Measurements from ENCODE around the gene CNGA1. TPM values are rescaled to one million over a fixed set of nuclear protein-coding genes. Genes with fewer than 3 reads are reported as not detected.

The CNGA1 gene
- total and polyA plus RNA-seq, 4 donors = 0.75 to 5.5 (median 1.6) TPM; not detected in 1

DNA sequence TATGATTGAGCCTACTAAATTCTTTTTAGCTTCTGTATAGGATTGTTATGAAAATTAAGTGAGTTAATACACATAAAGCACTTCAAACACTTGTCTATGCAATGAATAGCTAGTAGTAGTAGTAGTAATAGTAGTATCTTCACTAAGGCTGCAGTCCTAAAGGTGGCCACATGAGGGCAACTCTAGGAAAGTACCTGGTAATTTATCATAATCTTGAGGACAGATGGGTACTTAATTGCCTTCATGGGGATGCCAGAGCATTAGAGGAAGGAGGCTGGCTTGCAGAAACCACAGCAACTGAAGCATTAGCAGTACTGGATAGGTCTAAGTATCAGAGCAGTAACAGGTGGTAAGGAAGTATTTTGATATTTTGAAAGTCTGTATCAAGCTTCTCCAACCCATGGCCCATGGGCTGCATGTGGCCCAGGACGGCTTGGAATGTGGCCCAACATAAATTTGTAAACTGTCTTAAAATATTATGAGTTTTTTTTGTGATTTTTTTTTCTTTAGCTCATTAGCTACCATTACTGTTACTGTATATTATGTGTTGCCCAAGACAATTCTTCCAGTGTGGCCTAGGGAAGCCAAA, 17.4 kb upstream of the CNGA1 start:
- intact Hi-C loops (cut with DNase I) = no loop called here
- Histone ChIP-seq H3K4me3 (ENCODE audit: low read length in 2 of 2) (no peak overlapping the region), H3K9me3 (ENCODE audit: control insufficient read depth, low read length) (no peaks in the 10 kb centered on the region), H3K36me3 (ENCODE audit: control insufficient read depth in 1 of 2, insufficient read depth in 2 of 2, low read length in 1 of 2) (no peaks in the 10 kb centered on the region), H3K4me1 (ENCODE audit: control insufficient read depth in 1 of 2, insufficient read depth in 2 of 2, low read length in 2 of 2) (peaks cover 0 to 2% of the 10 kb centered on the region in 2 donors), H3K27ac (ENCODE audit: low read depth in 1 of 2, low read length in 2 of 2) (no peak overlapping the region), H3K27me3 (ENCODE audit: control insufficient read depth in 1 of 2, insufficient read depth in 2 of 2, low read length in 1 of 2) (no peaks in the 10 kb centered on the region)
- 83 to 94% methylated on average over 1 of the region's 1 CpG for WGBS, 2 donors
- DNase-seq (no peak), ATAC-seq (ENCODE audit: low FRiP score) (no peak)

DNA sequence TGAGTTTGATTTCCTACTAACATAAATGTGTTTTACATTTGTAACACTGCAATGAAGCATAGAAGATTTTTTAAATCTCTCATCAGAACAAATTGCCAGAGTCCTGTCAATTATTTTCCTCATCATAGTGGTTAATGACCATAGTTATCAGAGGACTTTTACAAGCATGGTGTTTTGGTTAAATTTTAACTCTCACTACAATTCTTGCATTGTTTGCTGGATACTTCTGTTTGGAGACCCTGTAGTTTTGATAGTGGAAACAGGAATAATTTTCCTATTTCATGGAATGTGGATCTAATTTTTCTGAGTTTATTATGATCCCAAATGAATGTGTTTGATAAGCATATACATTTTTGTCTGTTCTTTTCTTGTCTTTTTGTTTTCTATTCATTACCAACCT, 16.9 kb upstream of the CNGA1 start:
- no peaks in the 10 kb centered on the region for H3K27me3 ChIP-seq (ENCODE audit: control insufficient read depth in 1 of 2, insufficient read depth in 2 of 2, low read length in 1 of 2)
- intact Hi-C loops (cut with DNase I) = no loop called here
- DNase-seq (no peak), ATAC-seq (ENCODE audit: low FRiP score) (no peak)
- no peaks in the 10 kb centered on the region for H3K9me3 ChIP-seq (ENCODE audit: control insufficient read depth, low read length)
- H3K4me3 ChIP-seq (ENCODE audit: low read length in 2 of 2) = no peak overlapping the region
- H3K27ac ChIP-seq (ENCODE audit: low read depth in 1 of 2, low read length in 2 of 2) = no peak overlapping the region
- H3K36me3 ChIP-seq (ENCODE audit: control insufficient read depth in 1 of 2, insufficient read depth in 2 of 2, low read length in 1 of 2) = no peaks in the 10 kb centered on the region
- H3K4me1 ChIP-seq (ENCODE audit: control insufficient read depth in 1 of 2, insufficient read depth in 2 of 2, low read length in 2 of 2) = no peaks in the 10 kb centered on the region

DNA sequence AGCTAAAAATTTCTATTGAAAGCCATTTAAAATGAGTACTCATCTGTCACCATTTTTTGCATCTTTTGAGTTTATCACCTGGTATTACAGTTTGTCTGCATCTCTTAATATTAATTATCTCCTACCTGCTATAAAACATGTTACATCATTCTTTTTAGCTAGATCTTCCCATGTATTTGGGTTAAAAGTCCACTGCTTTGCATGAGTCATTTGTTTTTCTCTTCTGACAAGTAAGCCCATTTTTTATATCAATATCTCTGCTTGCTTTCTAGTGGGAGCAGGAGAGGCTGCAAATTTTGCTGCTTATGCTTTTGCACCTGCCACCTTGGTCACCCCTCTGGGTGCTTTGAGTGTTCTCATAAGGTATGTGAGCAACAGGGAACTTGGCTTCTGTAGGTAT, 16.2 kb upstream of the CNGA1 start:
- H3K9me3 ChIP-seq (ENCODE audit: control insufficient read depth, low read length) = no peaks in the 10 kb centered on the region
- no peaks in the 10 kb centered on the region for H3K4me1 ChIP-seq (ENCODE audit: control insufficient read depth in 1 of 2, insufficient read depth in 2 of 2, low read length in 2 of 2)
- H3K36me3 ChIP-seq (ENCODE audit: control insufficient read depth in 1 of 2, insufficient read depth in 2 of 2, low read length in 1 of 2) = no peaks in the 10 kb centered on the region
- DNase-seq (no peak), ATAC-seq (ENCODE audit: low FRiP score) (no peak)
- H3K27me3 ChIP-seq (ENCODE audit: control insufficient read depth in 1 of 2, insufficient read depth in 2 of 2, low read length in 1 of 2) = no peaks in the 10 kb centered on the region
- intact Hi-C loops (cut with DNase I) = no loop called here
- no peak overlapping the region for H3K4me3 ChIP-seq (ENCODE audit: low read length in 2 of 2)
- no peak overlapping the region for H3K27ac ChIP-seq (ENCODE audit: low read depth in 1 of 2, low read length in 2 of 2)

DNA sequence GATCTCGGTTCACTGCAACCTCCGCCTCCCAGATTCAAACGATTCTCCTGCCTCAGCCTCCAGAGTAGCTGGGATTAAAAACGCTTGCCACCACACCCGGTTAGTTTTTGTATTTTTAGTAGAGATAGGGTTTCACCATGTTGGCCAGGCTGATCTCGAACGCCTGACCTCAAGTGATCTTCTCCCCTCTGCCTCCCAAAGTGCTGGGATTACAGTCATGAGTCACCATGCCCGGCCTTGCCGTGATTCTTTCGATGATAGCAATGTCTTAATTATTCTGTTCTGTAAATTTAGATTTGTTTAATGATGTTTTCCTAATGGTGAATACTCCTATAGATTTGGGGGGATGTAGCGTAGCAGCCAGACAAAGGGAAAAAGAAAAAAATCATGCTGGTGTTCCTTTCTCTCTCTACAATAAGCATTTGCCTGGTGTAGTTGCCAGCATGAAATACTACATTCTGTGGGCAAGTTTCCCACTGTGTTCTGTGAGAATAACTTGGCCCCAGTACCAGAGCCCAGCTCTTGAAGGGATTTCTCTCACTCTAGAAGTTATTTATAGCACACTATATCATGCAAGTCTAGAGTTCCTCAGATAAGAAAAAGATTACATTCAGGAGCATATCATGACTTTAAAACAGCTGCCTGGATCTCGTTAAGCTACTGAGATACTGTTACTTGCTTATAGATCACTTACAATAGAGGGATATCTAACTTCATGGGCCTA, 15.5 kb upstream of the CNGA1 start:
- 14% methylated on average over 12 of the region's 12 CpGs for WGBS, 2 donors
- Histone ChIP-seq H3K4me1 (ENCODE audit: control insufficient read depth in 1 of 2, insufficient read depth in 2 of 2, low read length in 2 of 2) (no peaks in the 10 kb centered on the region), H3K4me3 (ENCODE audit: low read length in 2 of 2) (no peak overlapping the region), H3K27ac (ENCODE audit: low read depth in 1 of 2, low read length in 2 of 2) (no peak overlapping the region), H3K9me3 (ENCODE audit: control insufficient read depth, low read length) (no peaks in the 10 kb centered on the region), H3K36me3 (ENCODE audit: control insufficient read depth in 1 of 2, insufficient read depth in 2 of 2, low read length in 1 of 2) (no peaks in the 10 kb centered on the region), H3K27me3 (ENCODE audit: control insufficient read depth in 1 of 2, insufficient read depth in 2 of 2, low read length in 1 of 2) (no peaks in the 10 kb centered on the region)
- intact Hi-C loops (cut with DNase I) = no loop called here
- ATAC-seq (ENCODE audit: low FRiP score) = no peak
- DNase-seq = no peak

DNA sequence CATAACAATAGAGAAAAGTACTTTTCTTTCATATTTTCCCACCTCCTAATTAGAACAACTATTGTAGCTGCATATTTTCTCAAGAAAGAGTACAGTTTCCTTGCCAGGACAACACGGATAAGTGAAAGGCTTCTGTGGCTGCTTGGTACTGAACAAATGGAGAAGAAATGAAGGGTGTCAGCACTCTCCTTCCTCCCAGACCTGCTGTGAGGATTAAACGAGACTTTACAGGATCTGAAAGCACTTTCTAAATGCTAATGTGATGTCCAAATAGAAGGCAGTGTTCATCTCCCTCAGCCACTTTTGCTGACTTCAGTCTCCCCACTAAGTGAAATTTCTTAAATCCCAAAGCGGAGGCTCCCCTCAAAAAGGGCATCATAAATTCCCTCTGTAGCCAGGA, 14.0 kb upstream of the CNGA1 start:
- no peaks in the 10 kb centered on the region for H3K4me1 ChIP-seq (ENCODE audit: control insufficient read depth in 1 of 2, insufficient read depth in 2 of 2, low read length in 2 of 2)
- no peak overlapping the region for H3K27ac ChIP-seq (ENCODE audit: low read depth in 1 of 2, low read length in 2 of 2)
- no peaks in the 10 kb centered on the region for H3K36me3 ChIP-seq (ENCODE audit: control insufficient read depth in 1 of 2, insufficient read depth in 2 of 2, low read length in 1 of 2)
- no peaks in the 10 kb centered on the region for H3K9me3 ChIP-seq (ENCODE audit: control insufficient read depth, low read length)
- 71 to 75% methylated on average over 3 of the region's 3 CpGs for WGBS, 2 donors
- ATAC-seq (ENCODE audit: low FRiP score) = no peak
- no peaks in the 10 kb centered on the region for H3K27me3 ChIP-seq (ENCODE audit: control insufficient read depth in 1 of 2, insufficient read depth in 2 of 2, low read length in 1 of 2)
- DNase-seq = no peak
- no peak overlapping the region for H3K4me3 ChIP-seq (ENCODE audit: low read length in 2 of 2)
- intact Hi-C loops (cut with DNase I) = no loop called here

DNA sequence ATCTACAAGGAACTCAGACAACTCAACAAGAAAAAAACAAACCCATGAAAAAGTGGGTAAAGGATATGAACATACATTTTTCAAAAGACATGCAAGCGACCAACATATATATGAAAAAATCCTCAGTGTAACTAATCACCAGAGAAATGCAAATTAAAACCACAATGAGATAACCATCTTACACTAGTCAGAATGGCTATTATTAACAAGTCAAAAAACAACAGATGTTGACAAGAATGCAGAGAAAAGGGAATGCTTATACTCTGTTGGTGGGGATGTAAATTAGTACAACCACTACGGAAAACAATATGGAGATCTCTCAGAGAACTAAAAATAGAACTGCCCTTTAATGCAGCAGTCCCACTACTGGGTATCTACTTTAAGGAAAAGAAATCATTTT, 12.2 kb upstream of the CNGA1 start:
- no peaks in the 10 kb centered on the region for H3K27me3 ChIP-seq (ENCODE audit: control insufficient read depth in 1 of 2, insufficient read depth in 2 of 2, low read length in 1 of 2)
- H3K27ac ChIP-seq (ENCODE audit: low read depth in 1 of 2, low read length in 2 of 2) = no peak overlapping the region
- H3K9me3 ChIP-seq (ENCODE audit: control insufficient read depth, low read length) = no peaks in the 10 kb centered on the region
- intact Hi-C loops (cut with DNase I) = no loop called here
- DNase-seq = no peak
- no peaks in the 10 kb centered on the region for H3K4me1 ChIP-seq (ENCODE audit: control insufficient read depth in 1 of 2, insufficient read depth in 2 of 2, low read length in 2 of 2)
- no peak overlapping the region for H3K4me3 ChIP-seq (ENCODE audit: low read length in 2 of 2)
- no peak for ATAC-seq (ENCODE audit: low FRiP score)
- 68 to 92% methylated on average over 2 of the region's 2 CpGs for WGBS, 2 donors
- H3K36me3 ChIP-seq (ENCODE audit: control insufficient read depth in 1 of 2, insufficient read depth in 2 of 2, low read length in 1 of 2) = no peaks in the 10 kb centered on the region

DNA sequence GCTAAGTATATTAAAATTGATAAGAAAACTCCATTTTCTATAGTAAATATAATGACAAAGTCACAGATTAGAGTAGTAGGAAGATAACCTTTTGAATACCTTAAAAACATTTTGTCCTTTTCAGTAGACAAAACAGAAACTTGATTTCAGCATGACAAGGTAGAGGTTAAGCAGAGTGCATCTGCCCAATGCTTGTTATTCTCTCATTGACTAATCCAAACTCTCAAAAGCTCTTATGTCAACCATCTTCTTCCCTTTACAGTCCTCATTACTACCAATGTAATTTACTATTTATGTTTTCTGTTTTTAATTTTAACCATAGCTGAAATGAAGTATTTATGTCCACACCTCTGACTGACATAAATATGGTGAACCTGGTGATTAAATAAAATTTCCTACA, 11.2 kb upstream of the CNGA1 start:
- ATAC-seq (ENCODE audit: low FRiP score) (no peak), DNase-seq (no peak)
- Histone ChIP-seq H3K9me3 (ENCODE audit: control insufficient read depth, low read length) (no peaks in the 10 kb centered on the region), H3K27me3 (ENCODE audit: control insufficient read depth in 1 of 2, insufficient read depth in 2 of 2, low read length in 1 of 2) (no peaks in the 10 kb centered on the region), H3K36me3 (ENCODE audit: control insufficient read depth in 1 of 2, insufficient read depth in 2 of 2, low read length in 1 of 2) (no peaks in the 10 kb centered on the region), H3K4me3 (ENCODE audit: low read length in 2 of 2) (no peak overlapping the region), H3K27ac (ENCODE audit: low read depth in 1 of 2, low read length in 2 of 2) (no peak overlapping the region), H3K4me1 (ENCODE audit: control insufficient read depth in 1 of 2, insufficient read depth in 2 of 2, low read length in 2 of 2) (no peaks in the 10 kb centered on the region)
- intact Hi-C loops (cut with DNase I) = no loop called here

DNA sequence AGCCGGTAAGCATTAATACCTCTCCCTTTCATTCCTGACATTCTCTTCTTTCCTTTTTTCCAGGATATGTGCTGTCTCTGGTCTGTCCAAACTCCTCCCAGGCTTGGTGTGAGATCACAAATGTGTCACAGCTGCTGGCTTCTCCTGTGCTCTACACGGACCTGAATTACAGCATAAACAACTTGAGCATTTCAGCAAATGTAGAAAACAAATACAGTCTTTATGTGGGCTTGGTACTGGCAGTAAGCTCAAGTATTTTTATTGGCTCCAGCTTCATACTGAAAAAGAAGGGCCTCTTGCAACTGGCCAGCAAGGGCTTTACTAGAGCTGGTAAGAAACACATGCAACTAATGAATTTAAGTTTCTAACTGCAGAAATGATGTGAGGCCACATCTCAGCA, 8.5 kb upstream of the CNGA1 start:
- DNase-seq (no peak), ATAC-seq (ENCODE audit: low FRiP score) (no peak)
- no peaks in the 10 kb centered on the region for H3K9me3 ChIP-seq (ENCODE audit: control insufficient read depth, low read length)
- peaks cover 0 to 2% of the 10 kb centered on the region in 2 donors for H3K27me3 ChIP-seq (ENCODE audit: control insufficient read depth in 1 of 2, insufficient read depth in 2 of 2, low read length in 1 of 2)
- H3K27ac ChIP-seq (ENCODE audit: low read depth in 1 of 2, low read length in 2 of 2) = no peak overlapping the region
- H3K4me3 ChIP-seq (ENCODE audit: low read length in 2 of 2) = no peak overlapping the region
- intact Hi-C loops (cut with DNase I) = no loop called here
- 3 to 6% methylated on average over 2 of the region's 2 CpGs for whole genome bisulfite sequencing, 2 donors
- H3K4me1 ChIP-seq (ENCODE audit: control insufficient read depth in 1 of 2, insufficient read depth in 2 of 2, low read length in 2 of 2) = no peaks in the 10 kb centered on the region
- H3K36me3 ChIP-seq (ENCODE audit: control insufficient read depth in 1 of 2, insufficient read depth in 2 of 2, low read length in 1 of 2) = no peaks in the 10 kb centered on the region

DNA sequence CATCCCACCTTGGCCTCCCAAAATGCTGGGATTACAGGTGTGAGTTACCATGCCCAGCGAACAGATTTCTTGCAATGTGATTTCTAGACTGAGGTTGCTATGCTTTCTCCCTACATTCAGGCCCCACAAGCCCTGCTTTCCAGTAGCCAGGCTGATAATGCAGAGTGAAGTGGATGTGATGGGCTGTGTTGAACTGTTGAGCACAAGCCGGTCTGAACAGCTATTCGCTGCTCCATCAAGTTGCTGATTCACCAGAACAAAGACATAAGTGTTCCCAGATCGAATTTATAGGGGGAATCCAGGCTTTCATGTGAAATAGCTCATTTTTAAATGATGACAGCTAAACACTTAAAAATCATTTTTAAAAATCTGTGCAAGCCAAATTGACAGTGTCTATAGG, 8.0 kb upstream of the CNGA1 start:
- no peak for ATAC-seq (ENCODE audit: low FRiP score)
- Histone ChIP-seq H3K4me1 (ENCODE audit: control insufficient read depth in 1 of 2, insufficient read depth in 2 of 2, low read length in 2 of 2) (no peaks in the 10 kb centered on the region), H3K9me3 (ENCODE audit: control insufficient read depth, low read length) (no peaks in the 10 kb centered on the region), H3K27me3 (ENCODE audit: control insufficient read depth in 1 of 2, insufficient read depth in 2 of 2, low read length in 1 of 2) (peaks cover 0 to 2% of the 10 kb centered on the region in 2 donors), H3K36me3 (ENCODE audit: control insufficient read depth in 1 of 2, insufficient read depth in 2 of 2, low read length in 1 of 2) (no peaks in the 10 kb centered on the region), H3K27ac (ENCODE audit: low read depth in 1 of 2, low read length in 2 of 2) (no peak overlapping the region), H3K4me3 (ENCODE audit: low read length in 2 of 2) (no peak overlapping the region)
- DNase-seq = no peak
- WGBS, 2 donors = 85 to 87% methylated on average over 4 of the region's 4 CpGs
- intact Hi-C loops (cut with DNase I) = no loop called here
